Activated T-cell treated with anti-CD3 and anti-CD28 coated beads, Interleukin-2, amount 50 U/mL, for 1 hour (primary cell): ENCODE measurements around the gene KLC3.
"Not testable (repeated sequence)": the region's sequence is repeated elsewhere in the genome, so short reads cannot be mapped to it uniquely, and the experiment has no call there.

Experiments used
- DNase-seq: peaks from one replicate; pipeline ENCODE4 v3.0.0-alpha.2; 2020

Gene KLC3

DNA sequence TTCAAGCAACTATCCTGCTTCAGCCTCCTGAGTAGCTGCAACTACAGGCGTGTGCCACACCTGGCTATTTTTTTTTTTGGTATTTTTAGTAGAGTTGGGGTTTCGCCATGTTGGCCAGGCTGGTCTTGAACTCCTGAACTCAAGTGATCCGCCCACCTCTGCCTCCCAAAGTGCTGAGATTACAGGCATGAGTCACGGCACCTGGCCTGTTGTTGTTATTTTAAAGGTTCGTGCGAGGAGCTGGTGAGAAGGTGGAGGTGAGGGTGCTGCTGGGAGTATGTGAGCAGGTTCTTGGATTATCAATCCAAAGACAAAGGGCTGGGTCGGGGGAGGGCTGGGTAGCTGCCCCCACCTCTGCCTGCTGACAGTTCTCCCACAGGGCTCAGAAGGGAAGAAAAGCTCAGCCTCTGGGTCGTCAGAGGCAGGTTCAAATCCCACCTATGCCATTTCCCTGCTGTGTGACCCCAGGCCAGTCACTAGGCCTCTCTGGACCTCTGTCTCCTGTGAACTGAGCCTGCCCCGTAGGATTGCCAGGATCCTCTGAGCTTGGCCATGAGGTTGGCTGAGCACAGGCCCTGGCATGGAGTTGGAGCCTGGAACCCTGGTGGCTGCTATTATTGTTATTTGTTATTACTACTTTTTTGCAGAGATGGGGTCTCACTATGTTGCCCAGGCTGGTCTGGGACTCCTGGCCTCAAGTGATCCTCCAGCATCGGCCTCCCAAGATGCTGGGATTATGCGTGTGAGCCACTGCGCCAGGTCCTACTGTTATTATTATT lies 19.4 kb upstream of the KLC3 start:
- DNase-seq, result no peak

DNA sequence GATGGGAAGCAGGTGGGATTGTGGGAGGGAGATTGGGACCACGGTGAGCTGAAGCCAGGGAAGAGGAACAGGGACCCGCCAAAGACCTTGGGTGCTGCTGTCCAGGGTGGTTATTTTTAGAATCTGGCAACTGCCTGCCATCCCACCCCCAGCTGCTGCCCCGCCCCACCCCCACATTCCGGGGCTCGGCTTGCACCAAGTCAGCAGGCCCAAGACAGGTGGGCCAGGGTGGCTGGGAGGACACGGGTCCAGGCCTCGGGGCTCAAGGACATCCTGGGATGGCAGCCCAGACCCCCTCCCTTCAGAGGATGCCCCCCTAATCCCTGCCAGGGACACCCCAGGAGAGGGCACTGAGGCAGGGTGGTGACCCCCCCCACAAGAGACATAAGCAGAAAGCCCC lies 18.7 kb upstream of the KLC3 start:
- DNase-seq, result no peak

DNA sequence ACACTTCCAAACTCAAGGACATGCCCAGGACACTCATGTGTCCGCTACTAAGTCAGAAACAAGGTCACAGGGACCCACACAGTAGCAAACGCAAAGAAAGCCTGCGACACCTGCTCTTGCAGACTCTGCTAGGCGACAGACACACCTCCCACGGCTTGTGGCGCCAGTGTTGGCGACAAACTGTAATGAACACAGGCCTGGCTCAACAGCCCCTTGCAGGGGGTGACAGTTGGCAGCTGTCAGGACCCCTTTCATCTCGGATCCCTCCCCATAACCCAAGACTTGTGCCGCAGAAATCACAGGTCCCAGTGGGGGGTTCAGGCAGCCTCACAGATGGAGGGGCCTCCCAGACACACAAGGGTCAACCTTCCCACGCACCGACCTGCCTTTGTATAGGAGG lies 18.2 kb upstream of the KLC3 start:
- no peak for DNase-seq

DNA sequence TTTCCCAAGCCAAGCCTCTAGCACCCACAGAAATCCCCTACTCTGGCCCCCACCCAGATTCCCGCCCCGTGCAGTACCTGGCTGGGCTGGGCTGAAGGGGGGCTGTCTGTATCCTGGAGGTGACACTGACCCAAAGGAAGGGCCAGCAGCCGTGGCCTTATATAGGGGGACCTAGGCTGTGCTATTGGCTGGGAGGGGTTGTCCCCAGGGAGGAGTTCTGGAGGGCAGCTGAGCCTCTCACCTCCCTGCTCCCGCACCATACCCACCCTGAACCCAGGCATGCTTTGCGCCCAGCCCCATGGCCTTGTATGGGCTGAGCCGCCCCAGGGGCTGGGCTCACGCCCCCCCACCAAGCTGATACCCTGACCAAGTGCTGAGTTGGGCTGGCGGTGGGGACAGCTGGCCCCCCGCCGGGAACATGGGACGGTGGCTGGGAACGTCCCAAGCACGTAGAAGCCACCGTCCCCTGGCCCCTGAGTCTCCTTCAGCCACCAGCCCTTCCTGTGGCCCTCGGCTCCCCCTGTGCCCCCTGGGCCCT lies 17.7 kb upstream of the KLC3 start, which contains the start of gene CKM:
Gene CKM, minus strand, starts transcription at position 132 of the 538 bp plus-strand sequence. CDS start 3,162 bp downstream, outside the sequence.
- no peak for DNase-seq

DNA sequence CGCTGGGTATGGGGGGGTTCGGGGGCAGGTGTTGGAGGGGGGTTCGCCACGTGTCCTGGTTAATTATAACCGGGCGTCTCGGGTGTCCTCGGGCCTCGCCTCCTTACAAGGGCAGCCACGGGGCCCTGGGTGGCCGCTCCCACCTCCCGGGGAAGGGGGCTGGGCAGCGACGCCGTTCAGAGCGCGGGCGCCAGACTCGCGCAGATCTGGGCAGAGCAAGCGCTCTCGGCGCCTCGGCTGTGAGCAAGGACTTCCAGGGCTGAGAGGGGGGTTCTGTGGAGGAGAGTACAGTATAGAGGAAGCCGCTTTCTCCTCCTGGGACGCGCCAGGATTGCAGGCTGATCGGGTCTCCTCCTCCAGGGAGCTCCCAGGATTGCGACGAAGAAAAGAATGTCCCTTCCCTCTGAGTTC lies 16.9 kb upstream of the KLC3 start:
- DNase-seq, result no peak

DNA sequence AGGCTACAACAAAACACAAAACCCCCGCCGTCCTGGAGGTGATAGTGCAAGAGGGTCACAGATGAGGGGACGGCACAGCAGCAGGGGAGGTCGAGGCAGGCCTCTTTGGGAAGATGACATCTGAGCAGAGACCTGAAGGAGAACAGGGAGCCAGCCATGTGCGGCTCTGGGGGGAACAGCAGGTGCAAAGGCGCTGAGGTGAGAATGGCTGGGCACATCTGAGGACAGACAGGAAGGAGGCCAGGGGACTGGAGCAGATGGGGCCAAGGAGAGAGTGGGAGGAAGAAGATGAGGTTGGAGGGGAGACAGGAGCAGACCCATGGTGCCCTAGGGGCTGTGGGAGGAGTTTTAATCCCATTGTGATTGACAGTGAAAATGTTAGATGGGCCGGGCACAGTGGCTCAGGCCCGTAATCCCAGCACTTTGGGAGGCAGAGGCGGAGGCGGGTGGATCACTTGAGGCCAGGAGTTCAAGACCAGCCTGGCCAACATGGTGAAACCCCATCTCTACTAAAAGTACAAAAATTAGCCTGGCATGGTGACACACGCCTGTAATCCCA lies 16.1 kb upstream of the KLC3 start:
- no peak for DNase-seq

DNA sequence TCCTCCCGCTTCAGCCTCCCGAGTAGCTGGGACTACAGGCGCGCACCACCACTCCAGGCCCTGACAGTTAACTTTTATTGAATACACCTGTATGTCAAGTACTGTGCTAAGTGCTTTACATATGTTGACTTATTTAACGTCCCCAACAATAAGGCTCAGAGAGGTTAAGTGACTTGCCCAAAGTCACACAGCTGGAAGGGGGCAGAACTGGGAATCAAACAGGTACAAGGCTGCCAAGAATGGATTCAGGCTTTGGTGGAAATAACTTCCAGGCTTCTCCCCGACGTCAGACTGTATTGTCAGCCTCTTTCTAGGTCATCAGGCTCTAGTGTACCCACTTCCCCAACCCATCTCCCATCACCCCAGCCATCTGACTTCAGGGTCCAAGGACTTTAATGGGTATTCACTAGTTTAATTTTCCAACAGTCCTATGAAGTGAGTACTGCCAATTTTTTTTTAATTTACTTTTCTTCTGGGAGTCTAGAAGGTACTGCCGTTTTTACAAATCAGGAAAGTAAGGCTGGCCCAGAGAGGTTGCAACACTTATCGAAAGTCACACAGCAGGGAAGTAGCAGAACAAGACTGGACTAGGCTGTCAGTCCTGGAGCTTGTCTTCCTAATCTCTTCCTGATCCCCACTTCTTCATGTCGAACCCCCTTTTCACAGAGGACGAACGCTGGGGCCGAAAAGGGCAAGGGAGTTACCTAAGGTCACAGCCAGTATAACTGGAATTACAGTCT lies 13.0 kb upstream of the KLC3 start:
- no peak for DNase-seq

DNA sequence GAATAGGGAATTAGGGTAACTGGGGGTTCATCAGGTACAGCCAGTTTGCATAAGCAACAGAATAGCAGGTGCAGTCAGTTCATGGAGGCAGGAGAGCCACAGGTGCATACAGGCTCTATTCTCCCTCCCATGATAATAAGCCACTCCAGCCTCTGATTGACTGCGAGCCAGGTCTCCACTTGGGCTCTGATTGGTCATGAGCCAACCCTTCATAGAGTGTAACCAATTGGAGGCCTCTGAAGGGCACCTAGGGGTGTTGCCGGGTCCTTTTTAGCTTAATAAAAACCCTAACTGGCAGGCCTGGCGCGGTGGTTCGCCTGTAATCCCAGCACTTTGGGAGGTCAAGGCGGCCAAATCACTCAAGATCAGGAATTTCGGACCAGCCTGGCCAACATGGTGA lies 9.1 kb upstream of the KLC3 start:
- DNase-seq, result no peak

DNA sequence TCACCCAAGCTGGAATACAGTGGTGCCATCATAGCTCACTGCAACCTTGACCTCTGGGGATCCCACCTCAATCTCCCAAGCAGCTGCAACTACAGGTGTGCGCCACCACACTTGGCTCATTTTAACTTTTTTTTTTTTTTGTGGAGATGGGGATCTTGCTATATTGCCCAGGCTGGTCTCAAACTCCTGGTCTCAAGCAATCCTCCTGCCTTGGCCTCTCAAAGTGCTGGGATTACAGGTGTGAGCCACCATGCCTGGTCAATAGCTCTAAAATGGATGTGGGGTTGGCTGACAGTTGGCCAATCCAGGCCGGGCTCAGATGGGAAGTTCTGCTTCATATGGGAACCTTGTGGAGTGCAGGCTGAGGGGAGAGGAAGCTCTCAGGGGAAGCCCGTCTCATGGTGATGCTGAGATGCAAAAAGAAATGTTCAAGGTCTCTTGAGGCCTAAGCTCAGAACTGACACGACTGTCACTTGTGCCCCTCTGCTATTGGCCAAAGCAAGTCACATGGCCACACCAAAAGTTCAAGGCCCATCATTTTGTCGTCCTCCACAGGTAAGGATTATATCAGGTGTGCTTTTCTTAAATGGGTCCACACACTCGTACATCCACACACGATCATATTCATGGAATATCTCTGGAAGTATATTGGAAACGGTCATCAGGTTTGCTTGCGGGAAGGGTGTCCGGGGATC lies 6.8 kb upstream of the KLC3 start:
- no peak for DNase-seq

DNA sequence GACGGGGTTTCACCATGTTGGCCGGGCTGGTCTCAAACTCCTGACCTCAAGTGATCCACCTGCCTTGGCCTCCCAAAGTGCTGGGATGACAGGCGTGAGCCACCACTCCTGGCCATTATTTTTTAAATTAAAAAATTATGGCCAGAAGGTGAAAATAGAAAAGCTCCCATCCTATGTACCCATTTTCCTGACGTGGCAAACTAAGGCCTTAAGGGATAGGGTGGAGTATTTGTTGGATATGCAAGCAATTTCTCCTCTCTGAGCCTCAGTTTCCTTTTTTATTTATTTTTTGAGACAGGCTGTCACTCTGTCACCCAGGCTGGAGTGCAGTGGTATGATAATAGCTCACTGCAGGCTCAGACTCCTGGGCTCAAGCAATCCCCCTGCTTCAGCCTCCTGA lies 5.7 kb upstream of the KLC3 start:
- DNase-seq, result not testable (repeated sequence)

DNA sequence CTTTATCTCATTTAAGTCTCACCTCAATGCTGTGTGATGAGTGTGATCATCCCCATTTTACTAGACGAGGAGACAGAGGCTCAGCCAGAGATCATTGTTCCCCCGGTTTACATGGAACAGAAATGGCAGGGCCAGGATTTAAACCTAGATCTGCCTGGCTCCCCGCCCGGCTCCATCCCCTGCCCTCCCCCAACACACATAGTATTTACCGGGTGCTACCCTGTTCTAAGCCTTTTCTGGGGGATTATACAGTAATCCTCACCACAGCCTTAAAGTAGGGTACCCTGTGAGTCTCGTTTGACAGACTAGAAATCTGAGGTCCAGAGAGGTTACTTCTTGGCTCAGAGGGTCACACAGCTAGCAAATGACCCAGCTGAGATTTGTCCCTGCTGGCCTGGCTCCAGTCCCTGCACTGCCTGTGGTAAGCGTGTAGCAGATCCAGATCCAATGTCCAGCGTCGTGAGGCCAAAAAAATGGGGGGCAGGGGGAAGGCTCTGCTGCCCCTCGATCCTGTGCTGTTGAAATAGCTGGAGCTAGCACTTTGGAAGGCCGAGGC lies 3.8 kb upstream of the KLC3 start:
- DNase-seq, result no peak

DNA sequence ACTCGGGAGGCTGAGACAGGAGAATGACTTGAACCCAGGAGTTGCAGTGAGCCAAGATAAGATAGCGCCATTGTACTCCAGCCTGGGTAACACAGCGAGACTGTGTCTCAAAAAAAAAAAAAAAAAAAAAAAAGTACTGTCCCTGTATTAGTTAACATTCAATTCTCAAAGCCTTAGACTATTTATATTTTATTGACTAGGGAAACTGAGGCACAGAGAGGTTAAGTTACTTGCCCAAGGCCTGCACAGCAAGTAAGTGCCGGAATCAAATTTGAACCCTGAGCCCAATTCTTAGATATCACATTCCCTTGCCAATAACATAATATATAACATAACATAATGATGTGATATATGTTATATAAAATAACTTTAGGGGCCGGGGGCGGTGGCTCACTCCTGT lies 921 bp upstream of the KLC3 start:
- no peak for DNase-seq

DNA sequence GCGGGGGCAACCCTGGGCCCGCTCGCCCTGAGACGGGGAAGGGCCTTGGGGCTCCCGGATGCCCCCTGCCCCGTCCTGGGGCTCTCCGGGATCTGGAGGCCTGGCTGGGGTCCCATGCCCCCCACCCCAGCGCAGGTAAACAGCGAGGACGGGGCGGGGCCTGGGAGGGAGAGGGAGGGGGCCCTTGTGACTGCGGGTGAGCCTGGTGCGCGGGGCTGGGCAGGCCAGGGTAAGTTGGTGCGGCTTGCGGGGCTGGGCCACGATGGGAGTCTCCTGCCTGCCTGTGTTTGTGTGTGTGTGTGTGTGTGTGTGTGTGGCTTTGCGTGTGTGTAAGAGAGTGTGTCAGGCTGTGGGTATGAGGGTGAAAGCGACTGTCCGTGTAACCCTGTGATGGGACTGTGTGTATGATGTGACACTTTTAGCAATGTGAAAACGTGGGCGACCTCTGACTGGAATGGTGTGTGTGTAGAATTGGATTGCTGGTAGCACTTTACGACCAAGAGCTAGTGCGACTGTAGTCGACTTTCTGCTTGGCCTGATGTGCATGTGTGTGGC lies 426 bp downstream of the KLC3 start:
- no peak for DNase-seq

DNA sequence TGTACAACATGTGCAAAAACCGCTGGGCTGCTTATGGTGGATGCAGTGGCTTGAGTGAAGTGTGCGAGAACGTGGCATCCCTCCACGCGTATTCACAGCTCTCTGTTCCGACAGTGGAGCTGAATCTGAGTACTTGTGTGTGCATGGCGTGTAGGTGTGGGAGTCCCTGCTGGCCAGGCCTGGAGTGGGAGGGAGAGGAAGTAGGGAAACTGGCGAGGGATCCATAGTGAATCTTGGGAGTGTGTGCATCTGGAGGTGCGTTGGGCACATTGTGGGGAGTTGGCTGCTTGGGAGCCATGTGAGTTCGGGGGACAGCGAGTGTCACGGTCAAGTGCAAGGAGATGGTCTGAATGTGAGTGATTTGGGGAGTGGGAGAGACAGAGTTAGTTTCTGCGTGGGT lies 2.4 kb downstream of the KLC3 start:
- no peak for DNase-seq

DNA sequence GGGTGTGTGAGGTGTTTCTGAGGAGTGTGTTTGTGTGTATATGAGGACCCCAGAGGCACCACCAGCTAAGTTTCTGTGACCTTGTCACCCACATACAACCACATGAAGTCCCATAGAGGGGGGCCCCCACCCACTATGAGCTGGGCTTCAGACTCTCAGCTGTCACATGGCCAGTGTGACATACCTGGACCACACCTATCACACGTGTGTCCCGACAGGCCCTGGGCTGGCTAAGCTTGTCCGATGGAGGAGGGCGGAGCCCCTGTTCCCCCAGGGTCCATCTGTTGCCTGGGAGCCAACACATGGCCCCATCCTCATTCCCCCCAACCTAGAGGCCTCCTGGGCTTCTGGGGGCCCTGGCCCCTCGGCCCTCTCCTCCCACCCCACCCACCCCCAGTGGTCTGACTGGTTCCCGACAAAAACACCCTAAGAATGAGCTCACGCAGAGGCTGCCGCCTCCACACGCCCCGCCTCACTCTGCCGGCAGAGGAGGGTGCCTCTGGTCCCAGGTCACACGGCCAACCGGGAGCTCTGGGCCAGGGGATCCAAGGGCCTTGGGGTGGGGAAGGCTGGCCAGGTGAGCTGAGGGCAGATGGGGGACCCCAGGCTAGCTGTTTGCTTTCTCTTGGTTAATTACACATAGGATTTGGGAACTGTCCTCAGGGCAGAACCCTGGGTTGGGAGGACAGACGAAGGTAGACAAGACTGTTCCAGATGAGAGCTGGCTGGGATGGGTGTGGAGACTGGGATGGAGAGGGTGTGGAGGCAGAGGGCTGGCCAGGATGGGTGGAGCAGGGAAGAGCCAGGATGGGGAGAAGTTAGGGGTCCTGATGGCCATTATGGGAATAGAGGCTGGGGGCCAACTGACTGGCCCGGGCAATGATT lies 4.3 kb downstream of the KLC3 start:
- no peak for DNase-seq

DNA sequence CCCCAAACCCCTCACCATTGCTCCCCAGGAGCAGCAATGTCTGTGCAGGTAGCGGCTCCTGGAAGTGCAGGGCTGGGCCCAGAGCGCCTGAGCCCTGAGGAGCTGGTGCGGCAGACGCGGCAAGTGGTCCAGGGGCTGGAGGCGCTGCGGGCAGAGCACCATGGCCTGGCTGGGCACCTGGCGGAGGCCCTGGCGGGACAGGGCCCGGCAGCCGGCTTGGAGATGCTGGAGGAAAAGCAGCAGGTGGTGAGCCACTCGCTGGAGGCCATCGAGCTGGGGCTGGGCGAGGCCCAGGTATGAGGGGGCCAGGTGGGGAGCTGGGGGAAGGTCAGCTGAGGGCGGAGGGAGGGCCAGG lies 4.9 kb downstream of the KLC3 start:
- no peak for DNase-seq

DNA sequence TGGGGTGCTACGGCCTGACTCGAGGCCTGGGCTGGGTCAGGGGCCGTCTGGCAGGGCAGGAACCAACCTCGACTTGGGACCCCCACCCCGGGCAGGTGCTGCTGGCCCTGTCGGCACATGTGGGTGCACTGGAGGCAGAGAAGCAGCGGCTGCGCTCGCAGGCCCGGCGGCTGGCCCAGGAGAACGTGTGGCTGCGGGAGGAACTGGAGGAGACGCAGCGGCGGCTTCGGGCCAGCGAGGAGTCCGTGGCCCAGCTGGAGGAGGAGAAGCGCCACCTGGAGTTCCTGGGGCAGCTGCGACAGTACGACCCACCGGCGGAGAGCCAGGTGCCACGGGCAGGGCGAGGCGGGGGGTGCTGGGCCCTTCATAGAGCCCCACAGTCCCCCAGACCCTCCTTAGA lies 5.9 kb downstream of the KLC3 start:
- DNase-seq, result no peak

DNA sequence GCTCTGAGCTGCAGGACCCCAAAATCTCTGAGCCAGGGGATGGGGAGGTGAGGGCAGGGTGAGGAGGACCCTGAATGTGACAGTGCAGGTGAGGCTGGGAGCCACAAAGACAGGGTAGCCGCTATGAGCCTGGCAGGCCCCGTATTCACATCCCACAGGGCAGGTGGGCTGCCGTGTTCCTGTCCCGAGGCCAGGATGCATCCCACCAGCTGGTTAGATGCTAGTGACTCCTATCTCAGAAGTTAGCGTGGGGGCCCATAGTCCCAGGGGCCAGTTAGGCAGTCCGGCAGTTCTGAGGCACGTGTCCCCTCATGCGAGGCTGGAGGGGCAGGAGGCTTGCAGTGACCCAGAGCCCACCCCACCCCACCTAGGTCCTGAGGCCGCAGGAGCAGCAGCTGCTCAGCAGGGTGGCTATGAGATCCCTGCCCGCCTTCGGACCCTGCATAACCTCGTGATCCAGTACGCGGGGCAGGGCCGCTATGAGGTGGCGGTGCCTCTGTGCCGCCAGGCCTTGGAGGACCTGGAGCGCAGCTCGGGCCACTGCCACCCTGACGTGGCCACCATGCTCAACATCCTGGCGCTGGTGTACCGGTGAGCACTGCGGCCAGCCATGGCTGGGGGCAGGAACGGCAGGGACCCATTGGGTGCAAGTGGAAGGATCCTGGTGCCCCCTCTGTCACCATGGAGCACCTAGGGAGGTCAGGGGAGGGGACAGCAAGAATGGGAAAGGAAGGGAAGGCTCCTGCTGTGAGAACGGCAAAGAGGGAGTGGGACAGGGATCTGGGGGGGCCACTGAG lies 7.2 kb downstream of the KLC3 start:
- no peak for DNase-seq

DNA sequence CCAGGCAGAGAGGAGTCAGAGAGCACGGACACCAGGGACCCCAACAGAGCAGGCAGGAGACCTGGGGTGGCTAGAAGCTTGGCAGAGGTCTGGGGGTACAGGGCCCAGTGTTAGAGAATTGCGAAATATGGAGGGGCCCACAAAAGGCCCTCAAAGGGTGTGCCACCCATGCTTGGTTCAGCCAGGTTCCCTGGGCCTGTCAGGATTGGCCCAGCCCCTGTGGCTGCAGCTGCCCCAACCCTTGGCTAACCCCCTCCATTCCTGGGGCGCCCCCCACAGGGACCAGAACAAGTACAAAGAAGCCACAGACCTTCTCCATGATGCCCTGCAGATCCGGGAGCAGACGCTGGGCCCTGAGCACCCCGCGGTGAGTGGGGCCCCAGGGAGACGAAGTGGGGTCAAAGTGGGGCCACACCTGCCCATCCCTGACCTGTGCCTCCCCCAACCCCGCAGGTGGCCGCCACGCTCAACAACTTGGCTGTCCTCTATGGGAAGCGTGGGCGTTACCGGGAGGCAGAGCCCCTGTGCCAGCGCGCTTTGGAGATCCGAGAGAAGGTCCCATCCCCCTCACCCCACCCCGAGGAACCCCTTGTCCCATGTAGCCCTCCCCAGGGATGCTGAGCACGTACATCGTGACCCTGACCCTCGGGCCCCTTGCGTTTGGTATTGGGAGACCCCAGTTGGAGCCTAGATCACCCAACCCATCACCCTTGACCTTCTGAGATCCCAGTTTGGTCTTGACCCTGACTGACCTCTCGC lies 8.0 kb downstream of the KLC3 start:
- DNase-seq, result no peak

DNA sequence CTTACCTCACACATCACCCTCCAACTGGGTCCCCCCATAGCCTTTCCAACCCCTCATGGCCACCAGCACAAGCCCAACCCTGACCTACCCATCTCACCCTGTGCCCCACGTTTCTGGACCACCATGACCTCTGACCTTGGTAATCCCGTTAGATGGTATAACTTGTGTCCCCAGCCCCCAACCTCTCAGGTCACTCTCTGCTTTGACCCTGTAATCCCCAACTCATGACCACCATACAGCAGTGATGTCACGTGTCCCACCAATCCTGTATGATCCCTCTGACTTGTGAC lies 8.5 kb downstream of the KLC3 start:
- DNase-seq, result no peak
